Cardiac muscle cell (in vitro differentiated cells and primary cell): Measurements from ENCODE around the gene GNG7. TPM values are rescaled to one million over a fixed set of nuclear protein-coding genes. Genes with fewer than 3 reads are reported as not detected.

Source experiments
- DNase-seq, 2 donors: peaks; one replicate each; pipeline versions ENCODE4 v3.0.0 to v3.0.0-alpha.2; 2010 to 2017; ENCODE audit warnings: low read depth in 1 of 2, low spot score in 1 of 2
- H3K27ac ChIP-seq: fragments of 200-600 bp; sonication (generic); 2 replicates; pipeline ENCODE4 v1.5.1; 2016
- H3K27me3 ChIP-seq: fragments of 200-600 bp; sonication (generic); 2 replicates; pipeline ENCODE4 v1.6.0; 2016; ENCODE audit warnings: control low read depth
- H3K36me3 ChIP-seq: fragments of 200-600 bp; sonication (generic); 2 replicates; pipeline ENCODE4 v1.5.1; 2016; ENCODE audit warnings: control low read depth
- H3K4me1 ChIP-seq: fragments of 200-600 bp; sonication (generic); 2 replicates; pipeline ENCODE4 v1.8.1; 2017; ENCODE audit warnings: low read depth, mild to moderate bottlenecking, mixed run types
- H3K4me3 ChIP-seq: fragments of 200-600 bp; sonication (generic); 2 replicates; pipeline ENCODE4 v1.5.1; 2016; ENCODE audit warnings: mild to moderate bottlenecking
- H3K9me3 ChIP-seq: fragments of 200-600 bp; sonication (generic); 2 replicates; pipeline ENCODE4 v1.5.1; 2017; ENCODE audit warnings: low read depth, mild to moderate bottlenecking, control low read depth
- CTCF ChIP-seq: IDR thresholded peaks from 2 replicates; pipeline ENCODE4 v1.5.1; 2012; ENCODE audit warnings: low read depth, mild to moderate bottlenecking, low read length
- polyA plus RNA-seq: library from polyadenylated mRNA; unstranded; fragments of >200 nt; fragmentation: Nextera tagmentation; extraction: Ambion mirVana; gene quantifications from 2 replicates; pipeline ENCODE4 v1.2.1, GENCODE V29; 2016
- total RNA-seq: library from RNA; depleted of rRNA; stranded (reverse); fragments of >200 nt; gene quantifications from 2 replicates; pipeline ENCODE4 v1.2.3, GENCODE V29; 2016

GNG7 gene
- total and polyA plus RNA-seq, 2 experiments from 2014 or later, result 20.4 to 24.8 TPM

GRCh38 chr19:2720777-2721569, 18.5 kb upstream of the GNG7 start, which contains the start of gene DIRAS1:
Gene DIRAS1 (minus strand): TSS chr19:2721372. CDS start chr19:2717806, 3,566 bp downstream.
- H3K27me3 ChIP-seq, result peaks cover 5% of the 10 kb centered on the region
- TF ChIP-seq CTCF, result no peak
- DNase-seq, result peak in 1 of 2 donors; percentile 52
- H3K9me3 ChIP-seq, result no peaks in the 10 kb centered on the region
- H3K4me1 ChIP-seq, result peaks cover 16% of the 10 kb centered on the region
- H3K4me3 ChIP-seq, result peak within 1 kb of the TSS; percentile 44
- H3K36me3 ChIP-seq, result no peaks in the 10 kb centered on the region
- H3K27ac ChIP-seq, result no peak within 1 kb of the TSS

GRCh38 chr19:2719920-2720776, 17.7 kb upstream of the GNG7 start:
- TF ChIP-seq CTCF, result no peak
- H3K36me3 ChIP-seq, result no peaks in the 10 kb centered on the region
- H3K4me1 ChIP-seq, result peaks cover 16% of the 10 kb centered on the region
- peaks cover 5% of the 10 kb centered on the region for H3K27me3 ChIP-seq
- DNase-seq, result peak in 1 of 2 donors; percentile 17
- H3K9me3 ChIP-seq, result no peaks in the 10 kb centered on the region
- peak overlapping the region; percentile 36 for H3K4me3 ChIP-seq
- no peak overlapping the region for H3K27ac ChIP-seq

- Histone ChIP-seq H3K4me3 (no peak overlapping the region), H3K36me3 (no peaks in the 10 kb centered on the region), H3K4me1 (peaks cover 16% of the 10 kb centered on the region), H3K27ac (no peak overlapping the region), H3K27me3 (peaks cover 5% of the 10 kb centered on the region), H3K9me3 (no peaks in the 10 kb centered on the region)
- TF ChIP-seq CTCF, result no peak
- DNase-seq, result no peak
Observed at GRCh38 chr19:2719232-2719735, 16.8 kb upstream of the GNG7 start.

- Histone ChIP-seq H3K27me3 (peaks cover 5% of the 10 kb centered on the region), H3K9me3 (no peaks in the 10 kb centered on the region), H3K4me1 (peaks cover 14% of the 10 kb centered on the region), H3K27ac (no peak overlapping the region), H3K36me3 (no peaks in the 10 kb centered on the region), H3K4me3 (no peak overlapping the region)
- DNase-seq, result no peak
- TF ChIP-seq CTCF, result no peak
Observed at GRCh38 chr19:2717638-2718541, 15.4 kb upstream of the GNG7 start.
